ENCODE results near the gene DNAH10. TPM values are rescaled to one million over a fixed set of nuclear protein-coding genes. Genes with fewer than 3 reads are reported as not detected.

Gene DNAH10
- total and polyA plus RNA-seq, 2 of the 4 experiments (the other 2 are of a cell fraction) = 0.18 to 0.22 TPM

DNA sequence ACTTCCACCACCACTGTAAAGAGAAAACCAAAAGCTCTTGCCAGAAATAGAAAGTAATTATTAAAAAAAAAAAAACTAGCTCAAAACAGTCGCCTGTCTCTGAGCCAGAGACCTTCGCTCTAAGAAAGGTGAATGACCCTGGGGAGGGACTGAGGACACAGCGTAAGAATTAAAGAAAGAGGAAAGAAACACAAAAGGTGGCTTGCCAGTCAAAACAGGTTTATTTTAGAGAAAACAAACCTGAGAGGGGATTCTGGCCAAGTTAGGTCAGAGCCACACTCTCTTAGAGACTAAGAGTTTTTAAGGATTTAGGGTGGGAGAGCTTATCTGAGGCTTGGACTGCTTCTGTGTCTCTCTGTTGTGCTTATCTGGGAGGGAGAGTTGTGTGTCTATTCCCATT, 66.0 kb downstream of the DNAH10 start:
- H3K4ac ChIP-seq (ENCODE audit: low read depth, low read length) = no peak overlapping the region
- H4K8ac ChIP-seq (ENCODE audit: low read depth in 2 of 2, low read length in 2 of 2) = no peak overlapping the region
- no peak overlapping the region for H2BK120ac ChIP-seq (ENCODE audit: low read depth, low read length)
- ChIA-PET POLR2A (ENCODE audit: unreplicated experiment) (no interaction called here), CTCF (no interaction called here)
- no peak overlapping the region for H2BK5ac ChIP-seq (ENCODE audit: low read depth, low read length, poor library complexity, severe bottlenecking)
- H2BK15ac ChIP-seq (ENCODE audit: low read depth, low read length) = no peak overlapping the region
- no peak overlapping the region for H4K91ac ChIP-seq (ENCODE audit: insufficient read depth, low read depth, low read length)
- H3K9ac ChIP-seq (ENCODE audit: low read depth, low read length) = no peak overlapping the region
- H3K56ac ChIP-seq (ENCODE audit: extremely low read depth, insufficient read depth, low read length) = no peak overlapping the region
- H2AK5ac ChIP-seq (ENCODE audit: low read depth, low read length) = no peak overlapping the region
- H3K27ac ChIP-seq (ENCODE audit: insufficient read depth, low read length) = no peak overlapping the region
- H3K23ac ChIP-seq (ENCODE audit: low read depth, low read length) = no peak overlapping the region
- H3K14ac ChIP-seq (replicated peaks; ENCODE audit: low read depth, low read length) = no peak overlapping the region
- H2AFZ ChIP-seq (replicated peaks; ENCODE audit: low read length, poor library complexity) = no peak overlapping the region
- H3K4me3 ChIP-seq (ENCODE audit: insufficient read depth, low read depth, low read length) = no peak overlapping the region
- DNase-seq (no peak), ATAC-seq (ENCODE audit: low read depth) (no peak)
- dilution Hi-C loops (cut with HindIII; ENCODE audit: low sequenced_read_pairs, unreplicated experiment) (no loop called here), intact Hi-C loops (cut with micrococcal nuclease) (no loop called here), in situ Hi-C loops (cut with MboI; ENCODE audit: low sequenced_read_pairs) (no loop called here)
- H3K9me1 ChIP-seq (ENCODE audit: insufficient read depth, low read length) = no peaks in the 10 kb centered on the region
- H3K27me3 ChIP-seq (ENCODE audit: control insufficient read depth, insufficient read depth, low read length) = peaks cover 17% of the 10 kb centered on the region
- H3K4me2 ChIP-seq (ENCODE audit: low read depth, low read length) = no peak overlapping the region
- no peak overlapping the region for H2AK9ac ChIP-seq (replicated peaks; ENCODE audit: low read depth, low read length, poor library complexity)
- H4K20me1 ChIP-seq (ENCODE audit: insufficient read depth, low read length) = no peaks in the 10 kb centered on the region
- H3K18ac ChIP-seq (ENCODE audit: low read depth, low read length) = no peak overlapping the region
- TF ChIP-seq MXI1 (IDR thresholded peaks at IDR 0.05; ENCODE audit: borderline replicate concordance, low read depth, low read length) (no peak), USF2 (IDR thresholded peaks at IDR 0.05; ENCODE audit: low read depth, low read length) (no peak), CHD1 (IDR thresholded peaks at IDR 0.05; ENCODE audit: low read depth, low read length) (no peak), MAFK (IDR thresholded peaks at IDR 0.05; ENCODE audit: low read depth, low read length) (no peak), SMC3 (IDR thresholded peaks at IDR 0.05; ENCODE audit: low read depth, low read length) (no peak)
- H3K9me3 ChIP-seq (ENCODE audit: control insufficient read depth, insufficient read depth, low read length) = peaks cover 10% of the 10 kb centered on the region
- no peak overlapping the region for H4K5ac ChIP-seq (ENCODE audit: low read depth, low read length)
- H3K36me3 ChIP-seq (ENCODE audit: control insufficient read depth, insufficient read depth, low read length) = no peaks in the 10 kb centered on the region
- no TSS peak for BruUV-seq (replicated peaks)
- no peaks in the 10 kb centered on the region for H3K4me1 ChIP-seq (ENCODE audit: control insufficient read depth, insufficient read depth, low read length)
- H3K79me1 ChIP-seq (ENCODE audit: low read depth in 1 of 2, low read length in 2 of 2) = no peaks in the 10 kb centered on the region
- WGBS, 2 experiments (ENCODE audit: extremely low coverage in 2 of 2, insufficient read length in 1 of 2) = 100% methylated on average over 1 of the region's 3 CpGs; no CpG with 5 or more reads in 1 of the 2 experiments
- H2BK20ac ChIP-seq (ENCODE audit: low read depth, low read length) = no peak overlapping the region
